Measurements from ENCODE around the gene DPEP2.

- TF ChIP-seq, protein P1, sequence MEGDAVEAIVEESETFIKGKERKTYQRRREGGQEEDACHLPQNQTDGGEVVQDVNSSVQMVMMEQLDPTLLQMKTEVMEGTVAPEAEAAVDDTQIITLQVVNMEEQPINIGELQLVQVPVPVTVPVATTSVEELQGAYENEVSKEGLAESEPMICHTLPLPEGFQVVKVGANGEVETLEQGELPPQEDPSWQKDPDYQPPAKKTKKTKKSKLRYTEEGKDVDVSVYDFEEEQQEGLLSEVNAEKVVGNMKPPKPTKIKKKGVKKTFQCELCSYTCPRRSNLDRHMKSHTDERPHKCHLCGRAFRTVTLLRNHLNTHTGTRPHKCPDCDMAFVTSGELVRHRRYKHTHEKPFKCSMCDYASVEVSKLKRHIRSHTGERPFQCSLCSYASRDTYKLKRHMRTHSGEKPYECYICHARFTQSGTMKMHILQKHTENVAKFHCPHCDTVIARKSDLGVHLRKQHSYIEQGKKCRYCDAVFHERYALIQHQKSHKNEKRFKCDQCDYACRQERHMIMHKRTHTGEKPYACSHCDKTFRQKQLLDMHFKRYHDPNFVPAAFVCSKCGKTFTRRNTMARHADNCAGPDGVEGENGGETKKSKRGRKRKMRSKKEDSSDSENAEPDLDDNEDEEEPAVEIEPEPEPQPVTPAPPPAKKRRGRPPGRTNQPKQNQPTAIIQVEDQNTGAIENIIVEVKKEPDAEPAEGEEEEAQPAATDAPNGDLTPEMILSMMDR (conservative IDR thresholded peaks at IDR 0.05; ENCODE audit: low read length): no peak
- TF ChIP-seq EZH2phosphoT487 (IDR thresholded peaks at IDR 0.05; ENCODE audit: borderline replicate concordance): no peak
Measured at GRCh38 chr16:68037841-68038597, 38.7 kb upstream of the DPEP2 start.

Data from Loucy (cell line).